PC-3 (cell line): ENCODE data around the gene ZNF275.

Source experiments
- EZH2 ChIP-seq: fragments of 300-600 bp; sonication (generic); IDR thresholded peaks from one replicate; pipeline ENCODE4 v1.6.1; 2017; ENCODE audit warnings: antibody characterized with exemption, mild to moderate bottlenecking, low read length; ENCODE audit not compliant: unreplicated experiment
- TF ChIP-seq, protein P1 (sequence below): fragments of 300-600 bp; sonication (generic); conservative IDR thresholded peaks from 2 replicates; pipeline ENCODE4 v1.5.1; 2017; ENCODE audit warnings: antibody characterized with exemption, low read depth, mild to moderate bottlenecking, low read length

DNA sequence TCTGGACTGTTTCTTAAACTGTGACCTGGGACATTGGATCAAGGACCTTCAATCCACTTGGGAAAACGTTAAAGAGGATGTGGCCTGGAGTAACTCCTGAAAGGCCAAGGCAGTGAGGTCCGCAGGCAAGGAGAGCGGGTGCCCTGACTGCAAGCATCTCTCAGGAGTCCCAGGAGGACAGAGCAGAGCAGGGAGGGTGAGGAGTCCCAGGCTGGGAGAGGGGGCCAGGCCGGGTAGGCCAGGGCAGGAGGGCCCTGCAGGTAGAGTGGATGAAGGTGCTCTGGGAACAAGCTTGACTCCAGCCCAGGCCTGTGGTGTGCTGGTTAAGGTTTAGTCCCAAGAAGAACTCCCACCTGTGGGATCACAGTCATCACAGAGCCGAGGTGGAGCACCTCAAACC is 53.4 kb downstream of the ZNF275 start:
- TF ChIP-seq, protein P1, sequence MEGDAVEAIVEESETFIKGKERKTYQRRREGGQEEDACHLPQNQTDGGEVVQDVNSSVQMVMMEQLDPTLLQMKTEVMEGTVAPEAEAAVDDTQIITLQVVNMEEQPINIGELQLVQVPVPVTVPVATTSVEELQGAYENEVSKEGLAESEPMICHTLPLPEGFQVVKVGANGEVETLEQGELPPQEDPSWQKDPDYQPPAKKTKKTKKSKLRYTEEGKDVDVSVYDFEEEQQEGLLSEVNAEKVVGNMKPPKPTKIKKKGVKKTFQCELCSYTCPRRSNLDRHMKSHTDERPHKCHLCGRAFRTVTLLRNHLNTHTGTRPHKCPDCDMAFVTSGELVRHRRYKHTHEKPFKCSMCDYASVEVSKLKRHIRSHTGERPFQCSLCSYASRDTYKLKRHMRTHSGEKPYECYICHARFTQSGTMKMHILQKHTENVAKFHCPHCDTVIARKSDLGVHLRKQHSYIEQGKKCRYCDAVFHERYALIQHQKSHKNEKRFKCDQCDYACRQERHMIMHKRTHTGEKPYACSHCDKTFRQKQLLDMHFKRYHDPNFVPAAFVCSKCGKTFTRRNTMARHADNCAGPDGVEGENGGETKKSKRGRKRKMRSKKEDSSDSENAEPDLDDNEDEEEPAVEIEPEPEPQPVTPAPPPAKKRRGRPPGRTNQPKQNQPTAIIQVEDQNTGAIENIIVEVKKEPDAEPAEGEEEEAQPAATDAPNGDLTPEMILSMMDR = no peak
- TF ChIP-seq EZH2 = no peak
